GM12864 (cell line): ENCODE results near the gene SH3BGRL.

Experiments
- DNase-seq: peaks from one replicate; pipeline ENCODE4 v3.0.0-alpha.2; 2011; ENCODE audit warnings: low read depth
- H3K4me3 ChIP-seq: 2 replicates; pipeline ENCODE4 v1.5.1; 2011; ENCODE audit warnings: mild to moderate bottlenecking, low read depth, low read length, control low read depth
- CTCF ChIP-seq: IDR thresholded peaks from 2 replicates; pipeline ENCODE4 v1.5.1; 2011; ENCODE audit warnings: low read depth, mild to moderate bottlenecking, moderate library complexity, low read length, control low read depth, inconsistent platforms; ENCODE audit errors: missing control alignments

The SH3BGRL gene

GRCh38 chrX:81286075-81286474 is 84.2 kb downstream of the SH3BGRL start:
- TF ChIP-seq CTCF: no peak
- DNase-seq: no peak
- no peak overlapping the region for H3K4me3 ChIP-seq

GRCh38 chrX:81286608-81287007 is 84.7 kb downstream of the SH3BGRL start:
- H3K4me3 ChIP-seq: no peak overlapping the region
- no peak for DNase-seq
- no peak for TF ChIP-seq CTCF

GRCh38 chrX:81291996-81292395 is 90.1 kb downstream of the SH3BGRL start:
- no peak overlapping the region for H3K4me3 ChIP-seq
- no peak for DNase-seq
- no peak for TF ChIP-seq CTCF

GRCh38 chrX:81294101-81294500 is 92.2 kb downstream of the SH3BGRL start:
- DNase-seq: no peak
- no peak overlapping the region for H3K4me3 ChIP-seq
- no peak for TF ChIP-seq CTCF

GRCh38 chrX:81301877-81302276 is 100.0 kb downstream of the SH3BGRL start:
- TF ChIP-seq CTCF: no peak
- DNase-seq: no peak
- no peak overlapping the region for H3K4me3 ChIP-seq

GRCh38 chrX:81304563-81304962 is 102.7 kb downstream of the SH3BGRL start:
- no peak for DNase-seq
- TF ChIP-seq CTCF: no peak
- H3K4me3 ChIP-seq: no peak overlapping the region

GRCh38 chrX:81305240-81305639 is 103.3 kb downstream of the SH3BGRL start:
- TF ChIP-seq CTCF: no peak
- no peak for DNase-seq

More at GRCh38 chrX:81305240-81305639, 103.3 kb downstream of the SH3BGRL start:
- H3K4me3 ChIP-seq: no peak overlapping the region
